T-helper 2 cell treated with Interferon-gamma antibody and Interleukin-4, amounts not matched to agents 100 ng/mL and 5 ng/mL, for 36 hours (primary cell): ENCODE data around the gene PLXNC1. TPM values are rescaled to one million over a fixed set of nuclear protein-coding genes. Genes with fewer than 3 reads are reported as not detected.

Experiments
- intact Hi-C: fragments of 100-400 bp; cut with micrococcal nuclease; formaldehyde crosslinking; loops from one replicate; pipeline ENCODE4 v1.15.1; 2023
- total RNA-seq: library from RNA; stranded (reverse); gene quantifications from 2 replicates; pipeline ENCODE4 v1.2.3, GENCODE V29; 2022

The PLXNC1 gene
- total RNA-seq, 1 donor from 2014 or later = 26.7 TPM

GRCh38 chr12:94133964-94134795, 14.2 kb upstream of the PLXNC1 start:
- intact Hi-C loops = loop anchor here (1.0 kb wide), 1 partner anchor 14 kb away; the partner anchor contains the start of gene PLXNC1

- intact Hi-C loops = no loop called here
Observed at GRCh38 chr12:94135896-94136295, 12.5 kb upstream of the PLXNC1 start.

GRCh38 chr12:94139816-94140215, 8.6 kb upstream of the PLXNC1 start:
- intact Hi-C loops = loop anchor here (1.0 to 10.0 kb wide), 4 partner anchors 295 to 625 kb away; no protein-coding TSS in a partner anchor

GRCh38 chr12:94140556-94140955, 7.8 kb upstream of the PLXNC1 start:
- intact Hi-C loops = loop anchor here (1.0 to 10.0 kb wide), 4 partner anchors 294 to 624 kb away; no protein-coding TSS in a partner anchor

GRCh38 chr12:94141004-94141764, 7.2 kb upstream of the PLXNC1 start:
- intact Hi-C loops = loop anchor here (2.0 to 10.0 kb wide), 3 partner anchors 294 to 624 kb away; no protein-coding TSS in a partner anchor

GRCh38 chr12:94141892-94142291, 6.5 kb upstream of the PLXNC1 start:
- intact Hi-C loops = loop anchor here (2.0 to 10.0 kb wide), 3 partner anchors 293 to 623 kb away; no protein-coding TSS in a partner anchor

- intact Hi-C loops = loop anchor here (10.0 kb wide), 2 partner anchors 501 to 621 kb away; no protein-coding TSS in a partner anchor
Observed at GRCh38 chr12:94143438-94143837, 4.9 kb upstream of the PLXNC1 start.

GRCh38 chr12:94143951-94144350, 4.4 kb upstream of the PLXNC1 start:
- intact Hi-C loops = loop anchor here (10.0 kb wide), 2 partner anchors 501 to 621 kb away; no protein-coding TSS in a partner anchor

- intact Hi-C loops = loop anchor here (5.0 to 10.0 kb wide), 3 partner anchors 500 to 928 kb away; partner anchors contain the start of gene NR2C1
Observed at GRCh38 chr12:94144781-94145180, 3.6 kb upstream of the PLXNC1 start.

- intact Hi-C loops = loop anchor here (5.0 to 10.0 kb wide), 3 partner anchors 499 to 927 kb away; partner anchors contain the start of gene NR2C1
Observed at GRCh38 chr12:94145191-94145983, 3.0 kb upstream of the PLXNC1 start.

GRCh38 chr12:94146166-94146936, 2.0 kb upstream of the PLXNC1 start:
- intact Hi-C loops = loop anchor here (5.0 to 10.0 kb wide), 3 partner anchors 498 to 926 kb away; partner anchors contain the start of gene NR2C1

GRCh38 chr12:94147387-94147990, 888 bp upstream of the PLXNC1 start:
- intact Hi-C loops = loop anchor here (5.0 to 10.0 kb wide), 3 partner anchors 497 to 925 kb away; partner anchors contain the start of gene NR2C1

- intact Hi-C loops = loop anchor here (1.0 to 10.0 kb wide), 11 partner anchors 14 to 924 kb away; partner anchors contain the start of genes CEP83 and NR2C1
Observed at GRCh38 chr12:94148739-94149118, 352 bp downstream of the PLXNC1 start.

- intact Hi-C loops = loop anchor here (1.0 to 10.0 kb wide), 8 partner anchors 26 to 923 kb away; partner anchors contain the start of gene NR2C1
Observed at GRCh38 chr12:94149119-94149780, 873 bp downstream of the PLXNC1 start.

GRCh38 chr12:94149781-94150239, 1.4 kb downstream of the PLXNC1 start:
- intact Hi-C loops = loop anchor here (1.0 to 10.0 kb wide), 8 partner anchors 25 to 922 kb away; partner anchors contain the start of gene NR2C1

GRCh38 chr12:94150240-94151121, 2.1 kb downstream of the PLXNC1 start:
- intact Hi-C loops = no loop called here

GRCh38 chr12:94151582-94151981, 3.2 kb downstream of the PLXNC1 start:
- intact Hi-C loops = no loop called here
